Neural progenitor cell (in vitro differentiated cells): Measurements from ENCODE around the gene GRK3.
"Not testable (repeated sequence)": the region's sequence is repeated elsewhere in the genome, so short reads cannot be mapped to it uniquely, and the experiment has no call there.

Source experiments
- CTCF ChIP-seq: fragments of 200-600 bp; sonication (generic); IDR thresholded peaks from 2 replicates; pipeline ENCODE4 v1.5.1; 2017; ENCODE audit warnings: antibody characterized with exemption, mild to moderate bottlenecking
- EZH2 ChIP-seq: fragments of 200-600 bp; sonication (generic); IDR thresholded peaks from 2 replicates; pipeline ENCODE4 v1.6.1; 2017; ENCODE audit warnings: antibody characterized with exemption, mild to moderate bottlenecking, moderate library complexity
- EZH2phosphoT487 ChIP-seq: fragments of 200-600 bp; sonication (generic); IDR thresholded peaks from 2 replicates; pipeline ENCODE4 v1.6.1; 2017; ENCODE audit warnings: antibody characterized with exemption

- not testable (repeated sequence) for TF ChIP-seq CTCF, EZH2phosphoT487, EZH2
These were observed 11.4 kb downstream of the GRK3 start for GRCh38 chr22:25575674-25576392.
